ENCODE measurements around the gene MYBPHL. TPM values are rescaled to one million over a fixed set of nuclear protein-coding genes. Genes with fewer than 3 reads are reported as not detected.
A peak's percentile ranks its signal among the peaks of the same experiment; 100 is the strongest.
"Not testable (repeated sequence)": the region's sequence is repeated elsewhere in the genome, so short reads cannot be mapped to it uniquely, and the experiment has no call there.

The MYBPHL gene
- total RNA-seq, 2 experiments from 2014 or later, result not detected

GRCh38 chr1:109290137-109290536 is 16.7 kb downstream of the MYBPHL start:
- H3K36me3 Mint-ChIP-seq (ENCODE audit: low read depth), result no peaks in the 10 kb centered on the region
- DNase-seq, result no peak
- no peak for ATAC-seq
- ChIA-PET CTCF (no interaction called here), POLR2A (no interaction called here)
- intact Hi-C loops (cut with micrococcal nuclease), result no loop called here
- TF ChIP-seq CTCF (IDR thresholded peaks at IDR 0.05), result no peak
- H3K27ac Mint-ChIP-seq, result no peak overlapping the region
- H3K9me3 Mint-ChIP-seq, result no peaks in the 10 kb centered on the region
- no peaks in the 10 kb centered on the region for H3K27me3 Mint-ChIP-seq
- H3K4me1 Mint-ChIP-seq (ENCODE audit: low read depth), result no peaks in the 10 kb centered on the region
- H3K4me3 Mint-ChIP-seq, result no peak overlapping the region

DNA sequence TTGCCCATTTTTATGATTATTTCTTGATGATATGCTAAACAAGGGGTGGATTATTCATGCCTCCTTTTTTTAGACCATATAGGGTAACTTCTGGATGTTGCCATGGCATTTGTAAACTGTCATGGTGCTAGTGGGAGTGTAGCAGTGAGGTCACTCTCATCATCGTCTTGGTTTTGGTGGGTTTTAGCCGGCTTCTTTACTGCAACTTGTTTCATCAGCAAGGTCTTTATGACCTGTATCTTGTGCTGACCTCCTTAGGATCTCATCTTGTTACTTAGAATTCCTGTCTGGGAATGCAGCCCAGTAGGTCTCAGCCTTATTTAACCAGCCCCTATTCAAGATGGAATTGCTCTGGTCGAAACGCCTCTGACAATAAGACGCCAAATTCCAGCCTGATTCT is 20.0 kb downstream of the MYBPHL start:
- H3K27ac Mint-ChIP-seq; H3K9me3 Mint-ChIP-seq; CTCF ChIA-PET; intact Hi-C loops (cut with micrococcal nuclease); ATAC-seq; H3K36me3 Mint-ChIP-seq (ENCODE audit: low read depth); H3K4me3 Mint-ChIP-seq; DNase-seq; POLR2A ChIA-PET; H3K27me3 Mint-ChIP-seq: not testable (repeated sequence)
- H3K4me1 Mint-ChIP-seq (ENCODE audit: low read depth), result peaks cover 11% of the 10 kb centered on the region

DNA sequence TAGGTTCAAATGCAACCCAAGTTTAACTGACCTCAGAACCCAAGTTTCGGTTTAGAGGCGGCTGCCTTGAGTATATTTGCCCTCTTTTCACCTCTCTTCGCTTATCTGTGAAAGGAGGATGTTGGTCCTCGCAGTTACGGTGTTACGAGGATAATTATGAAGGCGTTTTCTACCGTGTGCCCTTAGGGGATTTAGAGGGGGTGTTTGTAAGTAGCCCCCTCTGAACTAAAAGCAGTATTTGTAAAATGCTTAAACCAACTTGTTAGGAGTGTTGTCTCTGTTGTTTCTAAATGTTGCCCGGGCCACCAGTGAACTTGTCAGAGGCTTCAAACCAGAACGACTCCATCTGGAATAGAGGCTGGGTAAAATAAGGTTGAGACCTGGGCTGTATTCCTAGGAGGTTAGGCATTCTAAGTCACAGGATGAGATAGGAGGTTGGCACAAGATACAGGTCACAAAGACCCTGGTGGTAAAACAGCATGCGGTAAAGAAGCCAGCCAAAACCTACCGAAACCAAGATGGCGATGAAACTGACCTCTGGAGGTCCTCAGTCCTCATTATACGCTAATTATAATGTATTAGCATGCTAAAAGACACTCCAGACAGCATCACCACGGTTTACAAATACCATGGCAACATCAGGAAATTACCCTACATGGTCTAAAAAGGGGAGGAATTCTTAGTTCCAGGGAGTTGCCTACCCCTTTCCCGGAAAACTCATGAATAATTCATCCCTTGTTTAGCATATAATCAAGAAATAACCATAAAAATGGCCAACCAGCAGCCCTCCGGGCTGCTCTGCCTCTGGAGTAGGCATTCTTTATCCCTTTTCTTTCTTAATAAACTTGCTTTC is 22.8 kb downstream of the MYBPHL start:
- peak; percentile 28 for ATAC-seq
- no peaks in the 10 kb centered on the region for H3K27me3 Mint-ChIP-seq
- peak overlapping the region; percentile 79 for H3K4me3 Mint-ChIP-seq
- CTCF ChIA-PET, result interaction anchor here (0.8 to 3.3 kb wide), 3 partner anchors 116 to 248 kb away, joined by 3 to 52 read pairs (median 9); partner anchors contain the start of gene SORT1
- no peaks in the 10 kb centered on the region for H3K36me3 Mint-ChIP-seq (ENCODE audit: low read depth)
- POLR2A ChIA-PET, result interaction anchor here (0.8 to 1.6 kb wide), 2 partner anchors 11 to 22 kb away, joined by 3 read pairs; partner anchors contain the start of gene MYBPHL
- DNase-seq, result no peak
- peak overlapping the region; percentile 90 for H3K27ac Mint-ChIP-seq
- H3K9me3 Mint-ChIP-seq, result no peaks in the 10 kb centered on the region
- H3K4me1 Mint-ChIP-seq (ENCODE audit: low read depth), result peaks cover 11% of the 10 kb centered on the region
- no peak for TF ChIP-seq CTCF (IDR thresholded peaks at IDR 0.05)
- intact Hi-C loops (cut with micrococcal nuclease), result no loop called here

- Mint-ChIP-seq H3K36me3 (ENCODE audit: low read depth) (no peaks in the 10 kb centered on the region), H3K4me1 (ENCODE audit: low read depth) (peaks cover 11% of the 10 kb centered on the region), H3K27me3 (no peaks in the 10 kb centered on the region), H3K27ac (peak within 1 kb of the TSS; percentile 90), H3K4me3 (peak within 1 kb of the TSS; percentile 79), H3K9me3 (no peaks in the 10 kb centered on the region)
- CTCF ChIA-PET, result interaction anchor here (0.8 to 3.3 kb wide), 13 partner anchors 10 to 249 kb away, joined by 3 to 52 read pairs (median 5); partner anchors contain the start of genes CYB561D1 and SORT1
- peak; percentile 98 for ATAC-seq
- peak; percentile 93 for DNase-seq
- POLR2A ChIA-PET, result interaction anchor here (0.8 to 1.6 kb wide), 3 partner anchors 10 to 115 kb away, joined by 3 to 5 read pairs (median 3); partner anchors contain the start of genes MYBPHL and SORT1
- peak; percentile 58 for TF ChIP-seq CTCF (IDR thresholded peaks at IDR 0.05)
- intact Hi-C loops (cut with micrococcal nuclease), result no loop called here
Measured at GRCh38 chr1:109282952-109283747, 23.7 kb downstream of the MYBPHL start, which contains the start of gene PSRC1. PSRC1 (minus strand) TSS chr1:109283145.

- Mint-ChIP-seq H3K27ac (no peak overlapping the region), H3K36me3 (ENCODE audit: low read depth) (no peaks in the 10 kb centered on the region), H3K9me3 (no peaks in the 10 kb centered on the region), H3K4me1 (ENCODE audit: low read depth) (peaks cover 11% of the 10 kb centered on the region), H3K27me3 (no peaks in the 10 kb centered on the region), H3K4me3 (peak overlapping the region; percentile 79)
- ChIA-PET CTCF (interaction anchor here (0.8 to 3.3 kb wide), 12 partner anchors 11 to 250 kb away, joined by 3 to 52 read pairs (median 5); partner anchors contain the start of genes CYB561D1 and SORT1), POLR2A (interaction anchor here (1.1 to 1.6 kb wide), 3 partner anchors 24 to 182 kb away, joined by 3 to 5 read pairs (median 3); partner anchors contain the start of genes MYBPHL and SORT1)
- ATAC-seq, result no peak
- intact Hi-C loops (cut with micrococcal nuclease), result no loop called here
- TF ChIP-seq CTCF (IDR thresholded peaks at IDR 0.05), result no peak
- DNase-seq, result no peak
Measured at GRCh38 chr1:109282497-109282951, 24.3 kb downstream of the MYBPHL start.

All from activated CD8-positive, alpha-beta T cell treated with anti-CD3 and anti-CD28 coated beads for 36 hours (primary cell).